HG02610 (cell line): ENCODE results near the gene MRPL53.
"Not testable (repeated sequence)": the region's sequence is repeated elsewhere in the genome, so short reads cannot be mapped to it uniquely, and the experiment has no call there.

Source experiments
- ATAC-seq: cut with Tn5 transposase; IDR thresholded peaks from one replicate; pipeline ENCODE4 v1.9.1; 2021; ENCODE audit warnings: mild to moderate bottlenecking, moderate library complexity; ENCODE audit not compliant: unreplicated experiment

Gene MRPL53

DNA sequence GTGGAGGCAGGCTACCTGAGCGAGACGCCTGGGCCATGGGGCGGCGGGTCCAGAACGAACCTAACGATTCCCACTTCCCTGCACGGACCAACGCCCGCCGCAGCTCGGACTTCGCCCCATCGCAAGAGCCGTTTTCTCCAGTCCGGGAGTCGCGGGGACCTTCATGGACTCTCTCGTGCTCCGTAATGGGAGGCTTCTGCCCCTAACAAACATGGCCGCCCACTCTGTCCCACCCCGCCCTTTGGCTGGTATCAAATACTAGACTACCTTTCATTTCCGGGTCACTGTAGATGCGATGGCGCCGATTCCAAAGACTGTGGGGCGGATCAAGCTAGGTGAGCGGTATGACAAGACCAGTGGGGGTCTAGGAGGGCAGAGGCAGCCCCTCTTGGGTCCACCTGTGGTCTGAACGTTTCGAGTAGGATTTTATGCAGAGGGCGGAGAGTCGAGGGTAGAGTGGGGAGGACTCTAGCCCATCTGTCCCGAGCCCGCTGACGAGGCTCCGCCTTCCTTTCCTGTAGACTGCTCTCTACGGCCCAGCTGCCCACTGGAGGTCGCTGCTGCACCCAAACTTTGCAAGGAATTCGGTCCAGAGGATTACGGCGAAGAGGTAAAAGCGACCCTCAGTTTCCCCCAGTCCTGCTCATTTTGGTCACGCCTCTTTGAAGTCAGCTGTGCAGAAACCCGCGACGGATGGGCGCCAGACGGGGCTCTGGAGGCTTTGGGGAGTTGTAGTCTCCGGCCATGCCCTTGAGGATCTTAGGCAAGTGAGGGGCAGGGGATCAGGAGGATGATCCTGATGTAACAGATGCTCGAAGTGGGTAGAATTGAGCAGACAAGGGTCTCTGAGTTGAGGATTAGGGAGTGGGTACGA, 10.6 kb upstream of the MRPL53 start, which contains the start of the genes CCDC142 and TTC31:
CCDC142 (minus strand) TSS at position 198 of the 874 bp plus-strand sequence; CDS start at position 37, 161 bp downstream.
TTC31 (plus strand) TSS at position 281 of the 874 bp plus-strand sequence; CDS start at position 296, 15 bp downstream.
- ATAC-seq, result peak; percentile 91

DNA sequence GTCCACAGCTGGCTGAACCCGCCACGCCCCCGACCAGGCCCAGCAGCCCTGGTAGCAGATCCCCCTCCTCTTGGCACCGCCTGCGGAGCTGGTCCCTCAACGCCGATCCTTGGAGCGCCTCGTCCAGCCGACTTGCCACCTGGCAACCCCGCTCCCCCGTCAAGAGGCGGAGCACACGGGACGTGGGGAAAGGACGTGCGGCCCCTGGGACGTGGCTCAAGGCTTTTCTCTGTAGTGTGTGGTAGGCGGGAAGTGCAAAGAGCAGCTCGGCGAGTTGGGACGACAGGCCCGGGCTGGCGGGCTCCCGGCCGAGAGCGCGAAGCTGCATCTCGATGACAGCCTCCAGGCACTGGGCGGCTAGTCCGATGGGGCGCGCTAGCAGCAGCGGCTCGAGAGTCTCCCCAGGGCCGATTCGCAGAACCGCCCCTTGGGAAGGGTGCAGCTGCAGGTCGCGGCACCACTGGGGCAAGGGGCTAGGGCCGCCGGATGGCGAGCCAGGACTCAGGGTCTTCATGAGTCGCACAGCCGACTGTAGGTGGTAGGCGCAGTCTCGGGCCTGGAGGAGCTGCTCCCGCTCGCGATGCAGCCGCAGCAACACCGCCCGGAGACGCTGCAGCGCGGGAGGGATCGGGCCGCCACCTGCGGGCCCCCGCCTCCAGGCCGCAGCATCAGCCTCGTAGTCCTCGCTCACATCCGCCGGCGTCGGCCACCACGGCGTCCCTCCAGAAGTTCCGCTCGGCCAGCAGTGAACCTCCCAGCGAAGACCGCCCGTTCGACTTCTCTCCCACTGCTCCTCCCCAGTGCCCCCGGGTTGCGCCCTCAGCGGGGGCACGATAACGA, 9.7 kb upstream of the MRPL53 start:
- peak; percentile 34 for ATAC-seq

DNA sequence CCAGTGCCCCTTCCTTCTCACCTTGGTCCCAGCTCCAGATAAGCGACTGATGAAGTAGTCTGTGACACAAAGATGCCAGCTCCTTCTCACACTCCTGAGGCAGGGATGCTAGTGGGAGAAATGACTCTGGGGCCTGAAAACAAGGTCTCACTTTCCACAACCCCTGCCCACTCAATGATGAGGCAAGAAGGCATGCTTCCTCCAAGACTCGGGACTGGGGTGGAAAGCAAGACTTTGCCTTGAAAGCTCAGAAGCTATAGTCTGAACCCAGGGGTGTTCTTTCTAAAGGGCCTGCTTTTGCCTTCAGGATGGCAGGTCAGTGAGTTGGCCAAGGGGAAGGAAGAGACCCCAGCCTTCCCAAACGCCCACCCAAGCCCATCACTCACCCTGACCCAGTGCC, 9.0 kb upstream of the MRPL53 start:
- ATAC-seq, result no peak

DNA sequence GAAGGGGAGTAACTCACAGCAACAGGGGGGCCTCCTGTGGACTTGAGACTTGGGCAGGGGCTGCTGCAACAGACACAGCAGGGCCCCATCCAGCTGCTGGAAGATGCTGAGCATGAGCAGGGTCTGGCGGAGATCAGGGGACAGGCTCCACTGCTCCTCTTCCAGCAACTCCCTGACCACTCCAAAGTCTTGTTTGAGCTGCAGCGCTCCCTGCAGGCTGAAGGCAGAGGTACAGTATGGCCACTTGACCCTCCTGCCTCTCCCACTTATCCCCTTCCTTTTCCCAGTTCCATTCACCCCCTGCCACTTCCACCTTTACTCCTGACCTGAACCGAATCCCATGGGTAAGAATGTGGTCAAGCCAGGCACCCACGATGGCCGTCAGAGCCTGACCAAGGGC, 2.4 kb upstream of the MRPL53 start:
- no peak for ATAC-seq

DNA sequence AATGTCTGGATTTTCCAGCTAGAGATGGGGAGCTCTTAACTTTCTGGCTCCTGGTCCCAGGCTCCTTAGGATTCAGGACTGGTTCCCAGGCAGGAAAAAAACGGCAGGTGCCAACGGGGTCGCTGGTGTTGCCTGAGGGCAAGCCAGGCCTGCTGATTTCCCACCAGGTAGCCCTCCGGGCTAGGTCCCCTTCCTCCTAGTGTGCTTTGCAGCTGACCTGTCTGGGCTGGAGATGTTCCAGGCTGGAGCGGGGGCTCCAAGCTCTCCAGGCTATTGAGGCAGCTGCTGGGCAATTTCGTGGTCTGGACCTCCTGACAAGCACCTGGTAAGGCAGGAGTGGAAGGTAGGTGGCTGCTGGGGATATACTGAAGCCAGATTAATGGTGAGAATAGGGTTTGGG, 2.0 kb upstream of the MRPL53 start:
- no peak for ATAC-seq

DNA sequence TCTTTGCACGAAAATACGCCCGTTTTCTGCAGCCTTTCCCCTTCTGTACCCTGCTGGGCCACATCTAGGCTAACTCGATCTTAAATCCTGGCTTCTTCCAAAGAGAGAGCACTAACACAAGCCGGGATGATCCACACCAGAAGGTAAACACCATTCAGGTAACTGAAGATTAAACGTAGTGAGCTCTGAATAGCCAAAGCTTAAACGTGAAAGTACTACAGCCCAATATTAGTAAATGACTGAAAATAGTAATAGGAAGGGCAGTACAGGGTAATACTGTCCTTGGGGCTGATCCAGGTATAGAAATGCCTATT, 422 bp upstream of the MRPL53 start:
- ATAC-seq, result no peak

DNA sequence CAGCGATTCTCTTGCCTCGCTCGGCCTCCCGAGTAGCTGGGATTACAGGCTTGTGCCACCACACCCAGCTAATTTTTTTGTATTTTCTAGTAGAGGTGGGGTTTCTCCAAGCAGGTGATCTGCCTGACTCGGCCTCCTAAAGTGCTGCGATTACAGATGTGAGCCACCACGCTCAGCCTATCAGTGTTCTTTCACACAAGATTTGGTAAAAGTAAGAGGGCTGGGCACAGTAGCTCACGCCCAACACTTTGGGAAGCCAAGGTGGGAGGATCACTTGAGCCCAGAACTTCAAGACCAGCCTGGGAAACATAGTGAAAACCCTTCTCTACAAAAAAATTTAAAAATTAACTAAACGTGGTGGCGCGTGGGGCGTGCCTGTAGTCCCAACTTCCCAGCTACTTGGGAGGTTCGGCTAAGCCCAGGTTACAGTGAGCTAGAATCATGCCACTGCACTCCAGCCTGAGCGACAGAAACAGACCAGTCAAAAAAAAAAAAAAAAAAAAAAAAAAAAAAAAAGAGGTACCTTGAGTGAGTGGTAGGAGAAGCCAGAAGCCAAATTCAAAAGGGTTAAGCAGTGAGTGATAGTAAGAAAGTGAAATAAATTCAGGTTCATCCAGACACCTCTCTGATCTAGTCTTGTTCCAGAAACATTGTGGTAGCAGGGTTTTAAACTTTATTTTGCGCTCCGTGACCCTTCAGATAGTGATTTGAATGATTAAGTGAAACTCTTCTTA, 981 bp downstream of the MRPL53 start:
- ATAC-seq, result no peak

DNA sequence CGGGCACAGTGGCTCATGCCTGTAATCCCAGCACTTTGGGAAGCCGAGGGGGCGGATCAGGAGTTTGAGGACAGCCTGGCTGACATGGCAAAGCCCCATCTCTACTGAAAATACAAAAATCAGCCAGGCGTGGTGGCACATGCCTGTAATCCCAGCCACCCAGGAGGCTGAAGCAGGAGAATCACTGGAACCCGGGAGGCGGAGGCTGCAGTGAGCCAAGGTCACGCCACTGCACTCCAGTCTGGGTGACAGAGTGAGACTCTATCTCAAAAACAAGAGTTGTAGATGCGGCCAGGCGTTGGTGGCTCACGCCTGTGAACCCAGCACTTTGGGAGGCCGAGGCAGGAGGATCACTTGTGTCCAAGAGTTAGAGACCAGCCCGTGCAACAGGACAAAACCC, 1.7 kb downstream of the MRPL53 start:
- ATAC-seq, result not testable (repeated sequence)

DNA sequence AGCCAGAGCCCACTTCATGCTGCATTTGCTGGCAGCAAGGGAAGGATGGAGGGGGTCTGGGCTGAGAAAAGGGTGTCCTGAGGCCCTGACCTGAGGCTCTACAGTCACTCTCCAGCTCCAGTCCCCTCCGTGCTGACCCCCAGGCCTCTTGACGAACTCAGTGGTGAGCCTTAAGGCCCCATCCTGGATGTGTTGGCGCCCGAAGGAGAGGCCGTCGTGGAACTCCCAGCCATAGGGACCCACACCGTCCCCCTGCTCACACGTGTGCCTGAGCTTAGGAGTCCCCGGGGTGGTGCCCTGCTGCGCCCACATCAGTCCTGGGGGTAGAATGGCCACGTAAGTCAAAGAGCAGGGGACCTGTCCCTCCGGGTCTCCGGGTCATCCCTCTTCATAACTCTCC, 8.1 kb downstream of the MRPL53 start:
- ATAC-seq, result no peak

DNA sequence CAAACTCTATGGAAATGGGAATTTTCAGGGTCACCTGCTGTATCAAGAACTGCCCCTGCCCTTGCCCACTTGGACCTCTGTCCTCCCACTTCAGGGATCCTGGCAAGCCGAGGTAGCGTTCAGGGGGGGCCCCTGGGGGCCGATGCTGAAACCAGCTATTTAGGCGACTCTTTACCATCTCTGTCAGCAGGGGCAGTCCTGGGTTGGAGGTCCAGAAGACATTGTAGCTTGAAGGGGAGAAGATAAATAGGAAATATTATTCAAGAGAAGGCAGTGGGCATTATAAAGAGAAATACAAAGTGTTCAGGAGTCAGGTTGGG, 9.7 kb downstream of the MRPL53 start:
- no peak for ATAC-seq

DNA sequence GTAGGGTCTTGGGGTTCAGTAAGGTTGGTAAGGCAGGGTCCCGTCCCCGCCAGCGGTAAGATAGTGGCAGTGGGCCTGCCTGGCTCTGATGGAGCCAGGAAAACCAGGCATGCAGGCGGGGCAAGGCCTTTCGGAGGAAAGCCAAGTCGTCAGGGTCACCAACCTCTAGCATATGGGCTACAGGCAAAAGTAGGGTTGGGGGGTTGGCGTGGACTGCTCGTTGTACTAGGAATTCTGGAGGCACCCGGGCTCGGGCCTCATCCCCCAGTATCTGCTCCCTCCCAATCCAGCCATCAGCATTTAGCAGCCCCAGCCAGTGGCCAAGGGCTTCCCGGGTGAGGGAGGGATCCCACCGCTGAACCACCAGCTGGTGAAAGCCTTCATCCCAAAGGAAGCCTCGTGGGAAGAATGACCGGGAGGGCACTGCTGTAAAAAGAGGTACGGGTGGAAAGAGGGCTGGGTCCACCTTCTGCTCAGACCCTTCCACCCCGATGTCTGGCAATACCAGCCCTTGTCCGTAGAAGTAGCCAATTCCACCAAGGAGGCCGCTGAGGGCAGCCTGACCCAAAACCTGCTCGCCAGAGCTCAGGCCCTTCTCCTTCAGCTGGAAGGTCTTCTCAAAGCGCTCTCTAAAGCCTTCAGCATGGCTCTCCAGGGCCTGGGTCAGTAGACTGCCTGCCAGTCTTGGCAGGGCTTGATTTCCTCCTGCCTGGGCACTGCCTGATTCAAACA, 10.3 kb downstream of the MRPL53 start:
- no peak for ATAC-seq

DNA sequence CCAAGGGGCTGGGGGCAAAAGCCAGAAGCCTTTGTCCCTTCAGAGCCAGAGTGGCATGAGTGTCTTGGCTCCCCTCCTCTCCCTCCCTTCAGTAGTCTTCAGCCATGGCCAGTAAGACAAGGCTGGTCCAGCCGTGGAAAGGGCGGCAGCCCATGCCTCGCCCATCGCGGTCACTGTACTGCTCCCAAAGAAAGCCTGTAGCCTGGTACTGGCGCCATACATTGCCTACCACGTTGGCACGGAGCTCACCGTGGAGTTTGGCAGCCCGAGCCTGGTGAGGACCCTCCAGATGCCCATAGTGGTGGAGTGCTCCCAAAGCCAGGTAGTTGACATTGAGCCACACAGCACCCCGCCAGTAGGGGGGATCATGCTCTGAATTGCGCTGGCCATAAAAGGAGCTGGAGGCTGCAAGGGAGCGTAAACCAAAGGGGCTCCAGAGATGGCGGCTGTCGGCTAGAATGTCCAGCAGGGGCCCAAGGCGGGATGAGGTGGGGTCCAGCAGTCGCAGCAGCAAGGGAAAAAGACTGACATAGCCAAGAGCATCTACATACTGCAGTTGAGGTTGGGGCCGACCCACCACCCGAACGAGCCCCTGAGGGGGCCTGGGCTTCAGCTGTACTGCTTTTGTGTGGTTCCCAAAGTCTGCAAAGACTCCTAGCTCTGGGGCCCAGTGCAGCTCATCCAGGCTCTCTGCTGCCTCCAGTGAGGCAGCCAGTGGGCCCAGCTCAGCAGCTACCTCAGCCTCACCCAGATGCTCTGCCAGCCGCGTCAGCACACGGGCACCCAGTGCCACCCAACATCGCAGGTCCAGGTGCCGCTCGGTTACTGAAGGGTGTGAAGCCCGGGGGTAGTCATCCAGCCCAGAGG, 11.1 kb downstream of the MRPL53 start:
- no peak for ATAC-seq

DNA sequence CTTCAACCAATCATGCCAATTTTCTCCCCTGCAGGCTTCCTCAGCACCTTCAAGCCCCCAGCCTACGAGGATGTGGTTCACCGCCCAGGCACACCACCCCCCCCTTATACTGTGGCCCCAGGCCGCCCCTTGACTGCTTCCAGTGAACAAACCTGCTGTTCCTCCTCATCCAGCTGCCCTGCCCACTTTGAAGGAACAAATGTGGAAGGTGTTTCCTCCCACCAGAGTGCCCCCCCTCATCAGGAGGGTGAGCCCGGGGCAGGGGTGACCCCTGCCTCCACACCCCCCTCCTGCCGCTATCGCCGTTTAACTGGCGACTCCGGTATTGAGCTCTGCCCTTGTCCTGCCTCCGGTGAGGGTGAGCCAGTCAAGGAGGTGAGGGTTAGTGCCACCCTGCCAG, 12.3 kb downstream of the MRPL53 start:
- ATAC-seq, result not testable (repeated sequence)

DNA sequence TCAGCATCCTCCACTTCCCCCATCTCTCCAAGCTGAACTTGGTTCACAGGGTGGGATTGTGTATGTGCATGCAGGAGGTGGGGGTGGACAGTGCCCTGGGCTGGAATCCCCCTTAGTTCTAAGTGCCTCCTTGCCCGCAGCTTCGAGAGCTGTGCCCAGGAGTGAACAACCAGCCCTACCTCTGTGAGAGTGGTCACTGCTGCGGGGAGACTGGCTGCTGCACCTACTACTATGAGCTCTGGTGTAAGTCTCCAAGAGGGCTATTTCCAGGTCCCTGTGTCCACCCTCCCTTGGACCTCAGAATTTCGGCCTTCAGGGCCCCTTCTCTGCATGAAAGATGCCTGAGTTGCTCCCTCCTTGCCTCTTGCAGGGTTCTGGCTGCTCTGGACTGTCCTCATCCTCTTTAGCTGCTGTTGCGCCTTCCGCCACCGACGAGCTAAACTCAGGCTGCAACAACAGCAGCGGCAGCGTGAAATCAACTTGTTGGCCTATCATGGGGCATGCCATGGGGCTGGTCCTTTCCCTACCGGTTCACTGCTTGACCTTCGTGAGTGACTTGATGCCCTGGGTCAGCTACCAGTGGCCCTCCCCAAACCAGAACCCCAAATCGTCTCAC, 12.9 kb downstream of the MRPL53 start:
- not testable (repeated sequence) for ATAC-seq

DNA sequence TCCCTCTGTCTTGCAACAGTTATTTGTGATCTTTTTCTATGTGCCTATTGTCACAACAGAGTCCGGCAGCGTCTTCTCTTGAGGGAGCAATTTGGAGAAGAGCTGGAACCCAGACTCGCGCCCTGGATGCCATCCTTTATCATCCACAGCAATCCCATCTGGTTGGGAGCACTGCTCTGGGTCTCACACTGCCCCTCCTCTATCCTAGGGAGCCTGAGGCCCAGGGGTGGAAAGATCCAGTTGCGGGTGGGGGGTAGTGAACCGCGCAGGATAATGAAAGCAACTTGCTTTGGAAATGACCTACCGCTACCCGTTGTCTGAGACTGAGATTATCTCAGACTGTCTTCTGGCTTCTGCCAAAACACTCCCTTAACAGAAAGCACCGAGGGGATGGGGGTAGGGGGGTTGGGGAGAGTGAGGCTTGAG, 13.5 kb downstream of the MRPL53 start:
- ATAC-seq, result no peak

DNA sequence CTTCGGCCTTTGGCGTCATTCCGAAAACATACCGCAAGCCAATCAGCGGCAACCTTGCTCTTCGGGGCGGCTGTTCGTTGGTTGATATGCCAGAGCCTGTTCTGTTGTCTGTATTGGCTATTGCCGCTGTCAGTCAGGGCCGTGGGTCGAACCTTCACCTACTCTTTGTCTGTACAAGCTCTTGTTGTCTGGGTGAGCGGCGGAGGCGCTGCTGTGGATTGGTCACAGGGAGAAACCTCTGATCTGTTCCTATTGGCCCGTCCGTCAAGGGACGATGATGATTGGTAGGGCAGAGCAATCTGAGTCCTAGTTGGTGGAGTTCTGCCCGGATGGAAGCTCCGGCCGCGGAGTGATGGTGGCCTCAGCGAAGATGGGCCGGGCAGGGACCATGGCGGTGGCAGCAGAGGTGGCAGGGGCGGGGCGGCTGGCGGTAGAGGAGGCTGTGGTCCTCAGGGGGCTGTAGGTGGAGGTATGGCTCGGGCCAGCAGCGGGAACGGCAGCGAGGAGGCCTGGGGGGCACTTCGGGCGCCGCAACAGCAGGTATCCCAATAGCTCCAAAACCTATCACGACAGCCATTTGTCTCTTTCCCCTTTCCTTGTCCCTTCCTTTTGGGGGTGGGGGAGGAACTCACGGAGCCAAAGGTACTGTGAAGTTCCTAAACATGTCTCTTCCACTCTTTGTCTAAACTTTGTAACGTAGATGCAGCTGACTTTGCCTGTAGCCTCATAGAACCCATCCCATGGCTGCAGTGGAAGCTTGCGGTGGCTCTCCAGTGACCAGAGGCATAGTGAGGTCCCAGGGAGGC, 14.1 kb downstream of the MRPL53 start, which contains the start of gene WBP1:
WBP1 (plus strand) TSS at position 307 of the 806 bp plus-strand sequence; CDS start at position 472, 165 bp downstream.
- ATAC-seq, result peak; percentile 86

DNA sequence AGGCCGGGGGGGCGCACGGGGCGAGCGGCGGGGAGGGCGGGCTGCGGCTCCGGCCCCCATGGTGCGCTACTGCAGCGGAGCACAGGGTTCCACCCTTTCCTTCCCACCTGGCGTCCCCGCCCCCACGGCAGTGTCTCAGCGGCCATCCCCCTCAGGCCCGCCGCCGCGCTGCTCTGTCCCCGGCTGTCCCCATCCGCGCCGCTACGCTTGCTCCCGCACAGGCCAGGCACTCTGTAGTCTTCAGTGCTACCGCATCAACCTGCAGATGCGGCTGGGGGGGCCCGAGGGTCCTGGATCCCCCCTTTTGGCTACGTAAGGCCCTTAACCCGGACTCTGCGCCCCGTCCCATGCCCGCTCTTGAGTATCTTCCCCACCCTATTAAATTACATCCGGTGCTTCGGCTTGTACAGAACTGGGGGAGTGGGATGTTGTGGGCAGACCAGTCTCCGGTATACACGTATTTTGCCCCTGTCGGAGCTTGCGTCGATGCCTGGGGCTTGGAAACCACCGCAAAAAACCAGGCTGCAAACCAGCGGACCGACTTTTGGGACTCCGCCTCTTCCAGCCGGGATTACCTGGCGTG, 14.8 kb downstream of the MRPL53 start:
- peak; percentile 17 for ATAC-seq

DNA sequence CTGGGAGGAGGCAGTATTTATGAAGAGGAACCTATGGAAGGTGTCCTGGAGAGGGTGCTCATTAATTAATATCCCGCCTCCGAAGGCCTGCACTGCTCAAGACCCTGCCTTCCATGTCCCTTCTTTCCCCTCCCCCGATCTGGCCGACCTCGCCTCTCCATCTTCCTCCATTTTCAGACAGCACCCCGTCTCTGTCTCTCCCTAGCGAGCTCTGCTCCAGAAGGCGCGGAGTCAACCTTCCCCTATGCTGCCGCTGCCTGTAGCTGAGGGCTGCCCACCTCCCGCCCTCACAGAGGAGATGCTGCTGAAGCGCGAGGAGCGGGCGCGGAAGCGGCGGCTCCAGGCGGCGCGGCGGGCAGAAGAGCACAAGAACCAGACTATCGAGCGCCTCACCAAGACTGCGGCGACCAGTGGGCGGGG, 15.3 kb downstream of the MRPL53 start:
- no peak for ATAC-seq
